Hematopoietic multipotent progenitor cell treated with erythropoietin and hydrocortisone succinate and interleukin-3 and kit ligand, for 6 days (in vitro differentiated cells): ENCODE measurements around the gene AKAP13.

ENCODE experiments used
- DNase-seq: peaks from one replicate; pipeline ENCODE4 v3.0.0-alpha.2; 2015

Gene AKAP13

GRCh38 chr15:85762039-85762755 is 381.8 kb downstream of the AKAP13 start:
- DNase-seq, result no peak

- DNase-seq, result no peak
Observed at GRCh38 chr15:85762756-85763127, 382.3 kb downstream of the AKAP13 start.

- DNase-seq, result no peak
Observed at GRCh38 chr15:85763157-85763556, 382.8 kb downstream of the AKAP13 start.

GRCh38 chr15:85763673-85764633 is 383.6 kb downstream of the AKAP13 start:
- DNase-seq, result no peak

GRCh38 chr15:85764649-85765277 is 384.4 kb downstream of the AKAP13 start:
- no peak for DNase-seq

- no peak for DNase-seq
Observed at GRCh38 chr15:85766001-85766831, 385.8 kb downstream of the AKAP13 start.

GRCh38 chr15:85767785-85768529 is 387.6 kb downstream of the AKAP13 start:
- DNase-seq, result no peak

GRCh38 chr15:85768595-85769168 is 388.3 kb downstream of the AKAP13 start:
- no peak for DNase-seq

GRCh38 chr15:85769182-85769900 is 388.9 kb downstream of the AKAP13 start:
- no peak for DNase-seq

- no peak for DNase-seq
Observed at GRCh38 chr15:85770096-85771041, 390.0 kb downstream of the AKAP13 start.

- DNase-seq, result no peak
Observed at GRCh38 chr15:85771271-85771670, 390.9 kb downstream of the AKAP13 start.

- no peak for DNase-seq
Observed at GRCh38 chr15:85771781-85772445, 391.5 kb downstream of the AKAP13 start.

GRCh38 chr15:85772668-85773067 is 392.3 kb downstream of the AKAP13 start:
- DNase-seq, result no peak

- DNase-seq, result no peak
Observed at GRCh38 chr15:85773249-85773648, 392.8 kb downstream of the AKAP13 start.

GRCh38 chr15:85773970-85774369 is 393.6 kb downstream of the AKAP13 start:
- DNase-seq, result no peak

GRCh38 chr15:85777250-85778106 is 397.1 kb downstream of the AKAP13 start:
- DNase-seq, result no peak

- no peak for DNase-seq
Observed at GRCh38 chr15:85778107-85778776, 397.8 kb downstream of the AKAP13 start.
